Hepatocyte (in vitro differentiated cells): ENCODE results near the gene STX4.

ENCODE experiments used
- CTCF ChIP-seq: fragments of 200-600 bp; sonication (generic); IDR thresholded peaks from 2 replicates; pipeline ENCODE4 v1.5.1; 2016; ENCODE audit warnings: antibody characterized with exemption, mild to moderate bottlenecking; ENCODE audit not compliant: poor library complexity
- EZH2 ChIP-seq: fragments of 200-600 bp; sonication (generic); IDR thresholded peaks from 2 replicates; pipeline ENCODE4 v1.6.1; 2016; ENCODE audit warnings: antibody characterized with exemption, mild to moderate bottlenecking, borderline replicate concordance
- EZH2phosphoT487 ChIP-seq: fragments of 200-600 bp; sonication (generic); IDR thresholded peaks from one replicate; pipeline ENCODE4 v1.6.1; 2018; ENCODE audit warnings: antibody characterized with exemption, mild to moderate bottlenecking, low read depth, moderate library complexity; ENCODE audit not compliant: unreplicated experiment, severe bottlenecking

GRCh38 chr16:31009120-31009519, 24.2 kb upstream of the STX4 start:
- TF ChIP-seq CTCF (no peak), EZH2phosphoT487 (no peak), EZH2 (no peak)
